IPS-NIHi7 (cell line): Measurements from ENCODE around the gene SELENOO.

Experiments
- DNase-seq: peaks from one replicate; pipeline ENCODE4 v3.0.0; 2012; ENCODE audit warnings: mixed read lengths; ENCODE audit errors: extremely low spot score

SELENOO gene

GRCh38 chr22:50173311-50173982 is 27.4 kb upstream of the SELENOO start:
- no peak for DNase-seq

GRCh38 chr22:50173983-50174355 is 26.8 kb upstream of the SELENOO start:
- DNase-seq, result no peak

GRCh38 chr22:50174382-50175190 is 26.2 kb upstream of the SELENOO start:
- DNase-seq, result no peak

DNA sequence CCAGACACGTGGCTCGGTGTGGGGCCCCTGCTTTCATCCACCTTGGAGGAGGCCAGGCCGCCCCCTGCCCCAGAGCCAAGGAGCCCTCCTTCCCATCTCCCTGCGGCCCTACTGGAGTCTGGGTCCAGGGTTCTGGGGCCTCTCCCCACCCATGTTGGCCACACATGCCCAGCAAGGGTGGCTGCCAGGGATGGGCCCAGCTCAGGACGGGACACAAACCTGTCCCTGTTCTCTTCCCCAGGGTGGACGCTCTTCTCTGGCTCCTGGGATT is 25.7 kb upstream of the SELENOO start:
- DNase-seq, result no peak

DNA sequence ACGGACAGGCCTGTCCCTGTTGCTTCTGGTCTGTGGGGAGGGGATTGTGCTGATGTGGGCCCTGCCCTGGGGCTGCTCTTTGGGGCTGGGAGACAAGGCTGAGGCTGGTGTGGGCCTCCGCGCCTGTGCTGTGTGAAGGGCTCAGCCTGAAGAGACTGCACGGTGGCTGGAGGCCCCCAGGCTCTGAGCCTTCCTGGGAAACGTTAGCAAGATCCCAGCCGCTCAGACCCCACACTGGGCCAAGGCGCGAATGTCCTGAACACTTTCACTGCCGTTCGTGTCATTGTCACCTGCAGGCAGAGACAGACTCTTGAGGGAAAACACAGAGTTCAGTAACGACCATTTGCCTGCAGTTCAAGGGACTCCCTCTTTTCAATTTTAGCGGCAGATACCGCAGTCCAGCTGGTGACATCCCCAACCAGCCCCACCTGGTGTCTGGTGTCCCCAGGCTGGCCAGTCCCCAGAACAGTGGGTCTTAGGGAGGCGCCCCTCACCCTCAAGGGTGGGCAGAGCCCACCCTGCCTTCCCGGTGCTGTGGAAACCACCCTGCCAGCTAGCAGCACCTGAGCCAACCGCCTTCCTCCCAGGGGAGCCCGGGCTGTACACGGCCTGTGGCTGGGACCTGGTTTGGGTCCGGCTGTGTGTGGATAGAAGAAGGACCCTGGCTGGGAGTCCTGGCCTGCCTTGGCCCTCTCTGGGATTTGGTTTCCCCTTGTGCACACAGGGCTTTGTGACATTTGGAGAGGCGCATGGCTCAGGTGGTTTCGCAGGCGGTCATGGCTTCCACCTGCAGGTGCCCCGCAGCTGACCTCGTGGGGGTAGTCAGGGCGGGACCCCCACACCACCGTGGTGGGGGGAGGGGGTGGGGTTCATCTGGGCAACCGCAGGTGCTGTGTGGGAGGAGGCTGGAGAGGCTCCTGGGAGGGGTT is 24.6 kb upstream of the SELENOO start:
- no peak for DNase-seq

DNA sequence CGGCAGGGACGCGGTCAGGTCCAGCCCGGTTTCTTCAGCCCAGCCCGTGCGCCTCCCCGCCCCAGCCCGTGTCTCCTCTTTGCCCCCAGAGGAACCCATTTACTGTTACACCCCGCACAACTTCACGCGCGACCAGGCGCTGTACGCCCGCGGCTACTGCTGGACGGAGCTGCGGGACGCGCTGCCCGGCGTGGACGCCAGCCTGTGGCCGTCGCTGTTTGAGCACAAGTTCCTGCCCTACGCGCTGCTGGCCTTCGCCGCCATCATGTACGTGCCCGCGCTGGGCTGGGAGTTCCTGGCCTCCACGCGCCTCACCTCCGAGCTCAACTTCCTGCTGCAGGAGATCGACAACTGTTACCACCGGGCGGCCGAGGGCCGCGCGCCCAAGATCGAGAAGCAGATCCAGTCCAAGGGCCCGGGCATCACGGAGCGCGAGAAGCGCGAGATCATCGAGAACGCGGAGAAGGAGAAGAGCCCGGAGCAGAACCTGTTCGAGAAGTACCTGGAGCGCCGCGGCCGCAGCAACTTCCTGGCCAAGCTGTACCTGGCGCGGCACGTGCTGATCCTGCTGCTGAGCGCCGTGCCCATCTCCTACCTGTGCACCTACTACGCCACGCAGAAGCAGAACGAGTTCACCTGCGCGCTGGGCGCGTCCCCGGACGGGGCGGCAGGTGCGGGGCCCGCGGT is 23.8 kb upstream of the SELENOO start:
- DNase-seq, result no peak

GRCh38 chr22:50177537-50178470 is 23.0 kb upstream of the SELENOO start:
- DNase-seq, result no peak

DNA sequence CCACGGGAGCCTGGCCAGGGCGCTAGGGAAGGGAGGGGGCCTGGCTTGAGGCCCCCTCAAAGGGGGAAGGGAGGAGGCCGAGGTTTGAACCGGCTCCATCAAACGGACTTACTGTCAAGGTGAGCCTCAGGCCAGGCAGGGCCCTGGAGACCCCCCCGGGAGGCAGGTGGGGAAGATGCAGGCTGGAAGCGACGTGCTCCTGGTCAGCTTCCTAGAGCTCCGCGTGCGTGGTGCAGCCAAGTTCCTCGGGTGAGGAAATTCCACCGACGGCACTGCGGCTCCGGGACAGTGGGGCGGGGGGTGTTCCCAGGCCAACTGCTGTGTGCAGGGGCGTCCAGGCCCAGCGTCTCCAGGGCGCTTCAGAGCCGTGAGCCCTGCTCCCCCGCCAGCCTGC is 22.3 kb upstream of the SELENOO start:
- DNase-seq, result no peak

- no peak for DNase-seq
Measured at GRCh38 chr22:50178871-50179869, 21.6 kb upstream of the SELENOO start.

DNA sequence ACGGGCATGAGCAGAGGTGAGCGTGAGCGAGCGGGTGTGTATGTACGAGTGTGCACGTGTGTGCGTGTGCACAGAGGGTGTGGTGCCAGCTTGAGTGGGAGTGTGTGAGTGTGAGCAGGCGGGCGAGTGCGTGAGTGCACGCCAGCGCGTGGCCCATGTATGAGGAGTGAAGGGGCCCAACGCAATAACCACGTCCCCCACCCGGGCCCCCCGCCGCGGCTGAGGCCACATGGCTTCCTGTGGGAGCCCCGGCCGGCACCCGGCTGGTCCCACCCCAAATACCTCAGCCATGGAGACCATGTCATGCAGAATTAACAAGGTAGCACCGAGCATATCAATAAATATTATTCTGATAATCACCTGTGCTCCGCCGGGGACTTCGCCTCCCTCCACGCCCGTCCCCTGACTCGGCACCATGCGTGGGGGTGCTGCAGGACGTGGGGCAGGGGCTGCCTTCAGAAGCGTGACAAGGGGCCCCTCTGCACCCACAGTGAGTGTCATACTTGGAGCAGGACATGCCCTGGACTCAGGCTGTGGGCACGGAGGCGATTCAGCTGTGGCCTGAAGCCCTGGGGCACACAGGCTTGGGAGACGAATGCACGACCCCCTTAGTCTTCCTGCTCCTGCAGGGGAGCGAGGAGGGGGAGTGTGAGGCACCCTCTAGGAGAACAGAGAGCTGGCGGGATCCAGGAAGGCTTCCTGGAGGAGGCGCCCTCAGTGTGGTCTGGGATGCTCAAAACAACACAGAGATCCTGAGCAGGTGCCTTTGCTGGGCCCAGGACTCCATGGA is 20.7 kb upstream of the SELENOO start:
- DNase-seq, result no peak

DNA sequence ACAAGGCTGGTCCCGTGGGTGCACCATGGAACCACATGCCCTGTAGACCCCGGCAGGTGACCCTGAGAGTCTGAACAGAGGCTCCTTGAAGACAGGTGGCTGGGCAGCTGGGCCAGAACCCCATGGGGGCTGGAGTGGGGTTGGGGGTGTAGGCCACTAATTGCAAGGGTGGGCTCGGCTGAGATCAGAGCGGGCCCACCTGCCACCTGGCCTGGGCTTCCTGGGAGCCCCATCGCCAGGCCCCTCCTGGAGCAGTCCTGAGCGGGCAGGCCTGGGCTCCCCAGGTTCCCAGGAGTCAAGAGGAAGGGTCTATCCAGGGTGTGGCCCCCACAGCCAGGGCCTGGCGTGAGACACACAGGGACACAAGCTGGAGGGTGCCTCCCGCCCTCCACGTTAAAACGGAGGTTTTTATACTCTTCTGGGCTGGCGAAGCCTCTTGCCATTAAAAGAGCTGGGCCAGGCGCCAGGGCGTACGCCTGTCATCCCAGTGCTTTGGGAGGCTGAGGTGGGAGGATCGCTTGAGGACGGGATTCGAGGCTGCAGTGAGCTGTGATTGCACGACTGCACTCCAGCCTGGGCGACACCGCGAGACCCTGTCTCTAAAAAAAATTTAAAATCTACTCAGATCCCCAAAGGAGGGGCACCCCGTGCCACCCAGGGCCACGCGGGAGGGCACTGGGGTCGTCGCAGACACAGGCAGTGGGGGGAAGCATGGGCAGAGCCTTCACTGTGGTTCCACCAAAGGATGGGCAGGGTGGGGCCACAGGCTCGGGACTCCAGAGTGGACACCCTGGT is 19.9 kb upstream of the SELENOO start:
- DNase-seq, result no peak

DNA sequence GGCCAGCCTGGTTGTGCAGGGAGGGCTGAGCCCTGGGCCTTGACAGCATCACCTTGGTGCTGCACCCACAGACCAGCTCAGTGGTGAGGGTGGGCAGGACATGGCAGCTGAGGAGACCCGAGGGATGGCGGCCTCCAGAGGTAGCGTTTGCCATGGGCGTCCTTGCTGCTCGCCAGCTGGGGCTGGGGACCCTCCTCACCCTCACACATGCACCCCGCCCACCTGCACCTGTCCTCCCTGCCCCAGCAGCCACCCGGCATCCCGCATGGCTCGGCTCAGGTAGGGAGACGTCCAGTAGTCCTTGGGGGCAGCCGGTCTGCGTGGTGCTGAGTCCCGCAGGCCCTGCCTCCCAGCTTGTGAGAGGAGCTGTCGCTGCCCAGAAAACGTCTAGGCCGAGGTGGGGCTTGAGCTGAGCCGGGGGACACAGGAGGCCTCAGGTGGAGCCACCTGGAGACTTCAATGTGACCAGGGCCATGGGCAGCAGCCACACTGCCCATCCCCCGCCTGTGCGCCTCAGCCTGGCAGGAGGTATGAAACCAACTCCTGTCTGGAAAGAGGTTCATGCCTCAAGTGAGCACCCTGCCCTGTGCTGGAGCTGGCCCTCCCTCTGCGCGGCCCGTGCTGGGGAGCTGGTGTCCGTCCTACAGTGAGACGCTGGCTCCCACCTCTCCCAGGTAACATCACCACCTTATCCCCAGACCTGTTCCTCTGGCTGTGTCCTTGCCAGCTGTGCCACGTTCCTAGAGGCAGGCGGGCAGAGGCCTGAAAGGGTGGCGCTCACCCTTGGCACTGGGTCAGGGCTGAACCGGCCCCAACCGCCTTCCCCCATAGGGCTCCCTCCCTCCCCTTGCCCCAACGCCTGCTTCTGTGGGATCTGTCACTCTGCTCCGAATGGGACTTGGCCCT is 18.4 kb upstream of the SELENOO start:
- DNase-seq, result no peak

- no peak for DNase-seq
Measured at GRCh38 chr22:50183141-50183971, 17.5 kb upstream of the SELENOO start.

GRCh38 chr22:50184004-50184901 is 16.6 kb upstream of the SELENOO start:
- DNase-seq, result no peak

DNA sequence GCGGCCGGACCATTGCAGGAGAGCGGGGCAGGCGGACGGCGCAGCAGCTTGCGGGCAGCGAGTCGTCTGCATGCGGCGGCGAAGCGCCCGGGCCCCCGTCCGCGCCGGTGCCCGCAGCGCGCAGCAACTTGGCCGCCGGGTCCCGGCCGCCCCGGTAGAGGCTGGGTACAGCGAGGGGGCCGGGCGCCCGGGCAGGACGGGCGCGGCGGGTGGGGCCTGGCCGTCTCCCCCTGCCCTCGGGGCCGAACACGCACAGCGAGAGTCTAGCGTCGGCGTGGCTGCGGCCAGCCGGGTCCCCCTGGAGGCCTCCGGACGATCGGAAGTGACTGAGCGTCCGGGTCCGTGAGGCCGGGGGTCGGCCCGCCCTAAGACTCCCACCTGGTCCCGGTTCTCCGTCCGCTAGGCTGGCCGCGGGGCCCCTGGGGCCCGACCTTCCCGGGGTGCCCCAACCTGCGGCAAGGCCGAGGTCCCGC is 15.9 kb upstream of the SELENOO start:
- no peak for DNase-seq
